ENCODE data around the gene IL11.

DNA sequence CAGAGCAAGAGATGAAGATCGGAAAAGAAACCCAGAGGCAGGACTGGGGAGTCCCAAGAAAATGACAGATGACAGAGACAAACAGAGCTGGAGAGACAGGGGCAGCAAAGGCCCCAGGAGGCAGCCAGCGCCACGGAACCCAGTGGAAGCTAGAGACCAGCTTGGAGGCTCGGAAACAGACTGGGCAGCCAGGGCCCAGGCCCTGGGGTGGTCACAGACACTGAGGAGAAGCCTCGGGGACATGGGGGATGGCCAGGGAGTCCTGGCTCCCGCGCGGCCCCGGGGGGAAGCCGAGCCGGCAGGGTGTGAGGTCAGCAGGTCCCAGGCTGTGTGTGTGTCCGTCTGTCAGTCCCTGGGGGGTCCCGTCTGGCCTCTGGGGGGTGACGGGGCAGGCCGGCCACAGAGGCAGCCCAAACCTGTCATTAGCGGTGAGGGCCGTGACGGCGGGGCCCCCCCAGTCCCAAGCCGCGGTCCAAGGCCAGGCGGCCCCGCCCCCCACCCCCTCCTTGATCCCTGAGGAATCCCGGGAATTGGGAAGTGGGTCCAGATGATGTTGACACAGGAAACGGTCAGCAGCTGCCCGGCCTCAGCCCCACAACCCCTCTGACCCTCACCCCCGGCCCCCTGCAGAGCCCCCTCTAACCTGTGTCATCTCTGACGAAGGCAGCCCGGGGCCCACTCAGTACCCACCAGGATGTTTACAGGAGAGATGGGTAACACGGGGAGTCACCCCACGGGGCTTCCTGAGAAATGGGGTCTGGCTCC, 3.9 kb upstream of the IL11 start:
- TF ChIP-seq RARB (CRISPR knock-in tag; IDR thresholded peaks at IDR 0.05) (no peak), OSR1 (CRISPR knock-in tag; IDR thresholded peaks at IDR 0.05) (no peak), TCF4 (CRISPR knock-in tag; IDR thresholded peaks at IDR 0.05; ENCODE audit: borderline replicate concordance) (no peak), SNAI2 (CRISPR knock-in tag; IDR thresholded peaks at IDR 0.05) (no peak), ZNF8 (CRISPR knock-in tag; IDR thresholded peaks at IDR 0.05) (no peak), ZFP3 (CRISPR knock-in tag; IDR thresholded peaks at IDR 0.05) (no peak), ZFP30 (CRISPR knock-in tag; IDR thresholded peaks at IDR 0.05) (no peak), CSDC2 (CRISPR knock-in tag; IDR thresholded peaks at IDR 0.05) (no peak), PPARA (CRISPR knock-in tag; IDR thresholded peaks at IDR 0.05; ENCODE audit: borderline replicate concordance) (no peak), ZNF70 (CRISPR knock-in tag; IDR thresholded peaks at IDR 0.05) (no peak)
- TF ChIP-seq, protein P1, sequence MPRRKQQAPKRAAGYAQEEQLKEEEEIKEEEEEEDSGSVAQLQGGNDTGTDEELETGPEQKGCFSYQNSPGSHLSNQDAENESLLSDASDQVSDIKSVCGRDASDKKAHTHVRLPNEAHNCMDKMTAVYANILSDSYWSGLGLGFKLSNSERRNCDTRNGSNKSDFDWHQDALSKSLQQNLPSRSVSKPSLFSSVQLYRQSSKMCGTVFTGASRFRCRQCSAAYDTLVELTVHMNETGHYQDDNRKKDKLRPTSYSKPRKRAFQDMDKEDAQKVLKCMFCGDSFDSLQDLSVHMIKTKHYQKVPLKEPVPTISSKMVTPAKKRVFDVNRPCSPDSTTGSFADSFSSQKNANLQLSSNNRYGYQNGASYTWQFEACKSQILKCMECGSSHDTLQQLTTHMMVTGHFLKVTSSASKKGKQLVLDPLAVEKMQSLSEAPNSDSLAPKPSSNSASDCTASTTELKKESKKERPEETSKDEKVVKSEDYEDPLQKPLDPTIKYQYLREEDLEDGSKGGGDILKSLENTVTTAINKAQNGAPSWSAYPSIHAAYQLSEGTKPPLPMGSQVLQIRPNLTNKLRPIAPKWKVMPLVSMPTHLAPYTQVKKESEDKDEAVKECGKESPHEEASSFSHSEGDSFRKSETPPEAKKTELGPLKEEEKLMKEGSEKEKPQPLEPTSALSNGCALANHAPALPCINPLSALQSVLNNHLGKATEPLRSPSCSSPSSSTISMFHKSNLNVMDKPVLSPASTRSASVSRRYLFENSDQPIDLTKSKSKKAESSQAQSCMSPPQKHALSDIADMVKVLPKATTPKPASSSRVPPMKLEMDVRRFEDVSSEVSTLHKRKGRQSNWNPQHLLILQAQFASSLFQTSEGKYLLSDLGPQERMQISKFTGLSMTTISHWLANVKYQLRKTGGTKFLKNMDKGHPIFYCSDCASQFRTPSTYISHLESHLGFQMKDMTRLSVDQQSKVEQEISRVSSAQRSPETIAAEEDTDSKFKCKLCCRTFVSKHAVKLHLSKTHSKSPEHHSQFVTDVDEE (CRISPR knock-in tag; IDR thresholded peaks at IDR 0.05), result no peak
- TF ChIP-seq, protein P2, sequence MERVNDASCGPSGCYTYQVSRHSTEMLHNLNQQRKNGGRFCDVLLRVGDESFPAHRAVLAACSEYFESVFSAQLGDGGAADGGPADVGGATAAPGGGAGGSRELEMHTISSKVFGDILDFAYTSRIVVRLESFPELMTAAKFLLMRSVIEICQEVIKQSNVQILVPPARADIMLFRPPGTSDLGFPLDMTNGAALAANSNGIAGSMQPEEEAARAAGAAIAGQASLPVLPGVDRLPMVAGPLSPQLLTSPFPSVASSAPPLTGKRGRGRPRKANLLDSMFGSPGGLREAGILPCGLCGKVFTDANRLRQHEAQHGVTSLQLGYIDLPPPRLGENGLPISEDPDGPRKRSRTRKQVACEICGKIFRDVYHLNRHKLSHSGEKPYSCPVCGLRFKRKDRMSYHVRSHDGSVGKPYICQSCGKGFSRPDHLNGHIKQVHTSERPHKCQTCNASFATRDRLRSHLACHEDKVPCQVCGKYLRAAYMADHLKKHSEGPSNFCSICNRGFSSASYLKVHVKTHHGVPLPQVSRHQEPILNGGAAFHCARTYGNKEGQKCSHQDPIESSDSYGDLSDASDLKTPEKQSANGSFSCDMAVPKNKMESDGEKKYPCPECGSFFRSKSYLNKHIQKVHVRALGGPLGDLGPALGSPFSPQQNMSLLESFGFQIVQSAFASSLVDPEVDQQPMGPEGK (CRISPR knock-in tag; IDR thresholded peaks at IDR 0.05; ENCODE audit: borderline replicate concordance), result no peak
- TF ChIP-seq, protein P3, sequence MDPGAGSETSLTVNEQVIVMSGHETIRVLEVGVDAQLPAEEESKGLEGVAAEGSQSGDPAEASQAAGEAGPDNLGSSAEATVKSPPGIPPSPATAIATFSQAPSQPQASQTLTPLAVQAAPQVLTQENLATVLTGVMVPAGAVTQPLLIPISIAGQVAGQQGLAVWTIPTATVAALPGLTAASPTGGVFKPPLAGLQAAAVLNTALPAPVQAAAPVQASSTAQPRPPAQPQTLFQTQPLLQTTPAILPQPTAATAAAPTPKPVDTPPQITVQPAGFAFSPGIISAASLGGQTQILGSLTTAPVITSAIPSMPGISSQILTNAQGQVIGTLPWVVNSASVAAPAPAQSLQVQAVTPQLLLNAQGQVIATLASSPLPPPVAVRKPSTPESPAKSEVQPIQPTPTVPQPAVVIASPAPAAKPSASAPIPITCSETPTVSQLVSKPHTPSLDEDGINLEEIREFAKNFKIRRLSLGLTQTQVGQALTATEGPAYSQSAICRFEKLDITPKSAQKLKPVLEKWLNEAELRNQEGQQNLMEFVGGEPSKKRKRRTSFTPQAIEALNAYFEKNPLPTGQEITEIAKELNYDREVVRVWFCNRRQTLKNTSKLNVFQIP (CRISPR knock-in tag; IDR thresholded peaks at IDR 0.05; ENCODE audit: borderline replicate concordance, low read depth), result no peak
